Sigmoid colon (tissue), 7 donors: ENCODE results near the gene ACAA2. TPM values are rescaled to one million over a fixed set of nuclear protein-coding genes. Genes with fewer than 3 reads are reported as not detected.
A peak's percentile ranks its signal among the peaks of the same experiment; 100 is the strongest.

Source experiments
- DNase-seq: peaks from one replicate; pipeline ENCODE4 v3.0.0-alpha.2; 2019
- H3K27ac ChIP-seq, 4 donors: fragments of 200-600 bp; sonication (generic); one replicate each; pipeline ENCODE4 v1.5.1; 2016 to 2019; ENCODE audit warnings: mild to moderate bottlenecking in 1 of 4
- H3K27me3 ChIP-seq, 3 donors: fragments of 200-600 bp; sonication (generic); one replicate each; pipeline ENCODE4 v1.5.1; 2019; ENCODE audit warnings: mild to moderate bottlenecking in 1 of 3
- H3K36me3 ChIP-seq, 4 donors: fragments of 200-600 bp; sonication (generic); one replicate each; pipeline ENCODE4 v1.5.1; 2016 to 2019
- H3K4me1 ChIP-seq, 4 donors: fragments of 200-600 bp; sonication (generic); one replicate each; pipeline ENCODE4 v1.5.1; 2017 to 2019
- H3K4me3 ChIP-seq, 4 donors: fragments of 200-600 bp; sonication (generic); one replicate each; pipeline ENCODE4 v1.5.1; 2017 to 2019; ENCODE audit warnings: mild to moderate bottlenecking in 2 of 4, moderate library complexity in 1 of 4
- H3K9me3 ChIP-seq, 4 donors: fragments of 200-600 bp in 3 of 4; sonication (generic) in 3 of 4; one replicate each; pipeline versions ENCODE4 v1.5.1 to v1.6.1; 2013 to 2019
- CTCF ChIP-seq, 4 experiments: fragments of 450-650 bp in 3 of 4; fragments of 200-600 bp in 1 of 4; IDR thresholded peaks; one replicate each; pipeline ENCODE4 v1.5.1; 2016 to 2019; ENCODE audit warnings: antibody characterized with exemption in 4 of 4, mild to moderate bottlenecking in 3 of 4, moderate library complexity in 2 of 4
- EP300 ChIP-seq, 4 donors: sonication (generic); formaldehyde crosslinking; IDR thresholded peaks; one replicate each; pipeline ENCODE4 v1.6.1; 2017; ENCODE audit warnings: antibody characterized with exemption in 4 of 4
- POLR2A ChIP-seq, 2 donors: fragments of 450-650 bp; IDR thresholded peaks; one replicate each; pipeline ENCODE4 v1.6.1; 2016; ENCODE audit warnings: antibody characterized with exemption in 2 of 2, mild to moderate bottlenecking in 2 of 2, moderate library complexity in 2 of 2
- POLR2AphosphoS5 ChIP-seq, 4 donors: sonication (generic); formaldehyde crosslinking; IDR thresholded peaks; one replicate each; pipeline ENCODE4 v1.6.1; 2017; ENCODE audit warnings: antibody characterized with exemption in 4 of 4
- WGBS, 2 donors: extraction: QIAGEN DNeasy Blood & Tissue Kit; methylation state at CpG; one replicate each; pipeline ENCODE4 v1.1.7; 2013; 5-methylcytosine and 5-hydroxymethylcytosine counted together
- intact Hi-C: fragments of 100-400 bp; cut with DNase I; formaldehyde crosslinking; loops from one replicate; pipeline ENCODE4 v1.15.1; 2023
- polyA plus RNA-seq, 3 donors: library from polyadenylated mRNA; stranded (reverse); fragments of 200-250 nt; gene quantifications; one replicate each; pipeline ENCODE4 v1.2.3, GENCODE V29; 2013
- total RNA-seq, 4 donors: library from RNA; depleted of rRNA; stranded (reverse); fragments of >200 nt; gene quantifications; one replicate each; pipeline ENCODE4 v1.1.0, GENCODE V29; 2016
- donor health status: healthy with polysubstance abuse.
- donor health status: Bipolar disorder and iron deficiency.
- donor health status: healthy.

ACAA2 gene
- total and polyA plus RNA-seq, 7 donors = 61.8 to 478 (median 87.7) TPM

- intact Hi-C loops = no loop called here
- TF ChIP-seq CTCF (IDR thresholded peaks at IDR 0.05) = no peak
- TF ChIP-seq EP300 (IDR thresholded peaks at IDR 0.05) = no peak
- TF ChIP-seq POLR2A (IDR thresholded peaks at IDR 0.05) = no peak
- TF ChIP-seq POLR2AphosphoS5 (IDR thresholded peaks at IDR 0.05) = no peak
- H3K36me3 ChIP-seq = peaks cover 5 to 51% (median 14%) of the 10 kb centered on the region in 4 donors
Observed at GRCh38 chr18:49778826-49779465, 34.4 kb downstream of the ACAA2 start.

GRCh38 chr18:49769047-49769728 is 44.1 kb downstream of the ACAA2 start:
- no peak for DNase-seq
- WGBS, 2 donors = 72 to 91% methylated on average over 1 of the region's 1 CpG
- Histone ChIP-seq H3K27me3 (no peaks in the 10 kb centered on the region), H3K36me3 (no peaks in the 10 kb centered on the region), H3K4me1 (peaks cover 0 to 2% (median under 1%) of the 10 kb centered on the region in 4 donors), H3K4me3 (no peak overlapping the region), H3K27ac (no peak overlapping the region), H3K9me3 (no peaks in the 10 kb centered on the region)
- TF ChIP-seq EP300 (IDR thresholded peaks at IDR 0.05) (no peak), CTCF (IDR thresholded peaks at IDR 0.05) (no peak), POLR2AphosphoS5 (IDR thresholded peaks at IDR 0.05) (no peak), POLR2A (IDR thresholded peaks at IDR 0.05) (no peak)
- intact Hi-C loops = no loop called here

More at GRCh38 chr18:49778826-49779465, 34.4 kb downstream of the ACAA2 start:
- no peaks in the 10 kb centered on the region for H3K4me1 ChIP-seq
- peaks cover 0 to 6% (median 0%) of the 10 kb centered on the region in 4 donors for H3K9me3 ChIP-seq
- no peak overlapping the region for H3K27ac ChIP-seq
- no peaks in the 10 kb centered on the region for H3K27me3 ChIP-seq
- DNase-seq = no peak
- H3K4me3 ChIP-seq = no peak overlapping the region
- WGBS, 2 donors = 83 to 84% methylated on average over 8 of the region's 8 CpGs

GRCh38 chr18:49768051-49768391 is 45.3 kb downstream of the ACAA2 start:
- intact Hi-C loops = no loop called here
- 6 to 25% methylated on average over 5 of the region's 5 CpGs for WGBS, 2 donors

GRCh38 chr18:49767111-49768050 is 46.0 kb downstream of the ACAA2 start:
- Histone ChIP-seq H3K4me1 (peaks cover 0 to 10% (median 5%) of the 10 kb centered on the region in 4 donors), H3K27me3 (no peaks in the 10 kb centered on the region), H3K27ac (no peak overlapping the region), H3K9me3 (no peaks in the 10 kb centered on the region), H3K36me3 (no peaks in the 10 kb centered on the region), H3K4me3 (no peak overlapping the region)
- intact Hi-C loops = no loop called here
- 73 to 74% methylated on average over 11 of the region's 11 CpGs for WGBS, 2 donors
- DNase-seq = no peak
- TF ChIP-seq CTCF (IDR thresholded peaks at IDR 0.05) = no peak
- TF ChIP-seq POLR2A (IDR thresholded peaks at IDR 0.05) = no peak
- no peak for TF ChIP-seq EP300 (IDR thresholded peaks at IDR 0.05)
- no peak for TF ChIP-seq POLR2AphosphoS5 (IDR thresholded peaks at IDR 0.05)

More at GRCh38 chr18:49768051-49768391, 45.3 kb downstream of the ACAA2 start:
- TF ChIP-seq POLR2A (IDR thresholded peaks at IDR 0.05) (no peak), CTCF (IDR thresholded peaks at IDR 0.05) (peak in 2 of 4 experiments; percentile 14 to 31)
- H3K4me3 ChIP-seq = no peak overlapping the region
- DNase-seq = no peak
- H3K27me3 ChIP-seq = no peaks in the 10 kb centered on the region
- no peaks in the 10 kb centered on the region for H3K36me3 ChIP-seq
- H3K4me1 ChIP-seq = peaks cover 0 to 10% (median 5%) of the 10 kb centered on the region in 4 donors
- H3K9me3 ChIP-seq = no peaks in the 10 kb centered on the region
- no peak overlapping the region for H3K27ac ChIP-seq
